ENCODE data around the gene CAPN1.
"Not testable (repeated sequence)": the region's sequence is repeated elsewhere in the genome, so short reads cannot be mapped to it uniquely, and the experiment has no call there.

Gene CAPN1

GRCh38 chr11:65160643-65161042, 21.1 kb upstream of the CAPN1 start:
- DNase-seq = no peak

DNA sequence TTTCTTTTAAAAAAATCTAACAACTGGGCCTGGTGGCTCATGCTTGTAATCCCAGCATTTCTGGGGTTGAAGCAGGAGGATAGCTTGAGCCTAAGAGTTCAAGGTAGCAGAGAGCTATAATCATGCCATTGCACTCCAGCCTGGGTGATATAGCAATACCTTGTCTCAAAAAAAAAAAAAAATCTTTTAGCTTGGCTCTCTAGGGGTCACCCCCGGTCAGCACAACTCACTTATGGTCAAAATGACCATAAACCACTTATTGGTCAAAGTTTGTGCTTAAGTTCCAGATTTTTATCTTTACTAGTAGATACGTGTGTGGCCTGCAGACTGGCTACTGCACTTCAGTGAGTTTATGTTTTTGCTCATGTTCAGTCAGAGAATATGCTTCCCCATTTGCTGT, 18.0 kb upstream of the CAPN1 start:
- no peak for DNase-seq

GRCh38 chr11:65165410-65166317, 16.1 kb upstream of the CAPN1 start:
- DNase-seq = no peak

DNA sequence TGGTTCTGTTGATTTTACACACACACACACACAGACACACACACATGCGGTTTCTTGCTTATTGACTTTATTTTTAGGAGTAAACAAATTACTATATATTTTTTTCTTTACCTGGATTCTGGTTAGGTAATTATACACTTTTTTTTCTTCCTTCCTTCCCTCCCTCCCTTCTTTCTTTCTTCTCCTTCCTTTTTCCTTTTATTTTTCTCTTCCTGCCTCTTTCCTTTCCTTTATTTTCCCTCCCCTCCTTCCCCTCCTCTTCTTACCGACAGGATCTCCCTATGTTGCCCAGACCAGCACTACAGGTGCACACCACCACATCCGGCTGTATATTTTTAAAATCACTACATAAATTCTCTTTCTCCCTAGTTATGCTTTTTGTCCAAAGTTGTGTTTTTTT, 14.8 kb upstream of the CAPN1 start:
- DNase-seq = no peak

- DNase-seq = no peak
These were observed 14.1 kb upstream of the CAPN1 start for GRCh38 chr11:65167656-65168055.

- DNase-seq = no peak
These were observed 12.5 kb upstream of the CAPN1 start for GRCh38 chr11:65169164-65169641.

GRCh38 chr11:65170058-65170534, 11.6 kb upstream of the CAPN1 start, which contains the start of gene SPDYC:
Gene SPDYC (plus strand): TSS chr11:65170233. CDS start chr11:65171358, 1,125 bp downstream.
- DNase-seq = no peak

DNA sequence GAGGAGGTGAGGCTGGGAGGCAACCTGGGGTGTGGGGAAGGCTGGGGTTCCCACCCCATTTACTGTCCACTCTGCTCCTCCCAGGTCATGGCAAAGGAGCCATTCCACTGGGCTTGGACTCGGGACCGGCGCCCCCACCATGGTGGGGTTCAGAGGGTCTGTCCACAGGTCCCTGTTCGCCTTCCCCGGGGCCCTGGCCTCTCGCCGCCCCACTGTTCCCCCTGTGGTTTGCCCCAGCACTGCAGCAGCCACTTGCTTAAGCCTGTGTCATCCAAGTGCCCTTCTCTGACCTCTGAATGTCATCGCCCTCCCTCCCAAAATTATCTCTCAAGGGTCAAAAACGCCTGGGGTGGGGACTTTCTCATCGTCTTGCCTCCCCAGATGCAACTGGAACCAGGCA, 9.1 kb upstream of the CAPN1 start:
- no peak for DNase-seq

GRCh38 chr11:65174571-65175010, 7.1 kb upstream of the CAPN1 start:
- DNase-seq = not testable (repeated sequence)

DNA sequence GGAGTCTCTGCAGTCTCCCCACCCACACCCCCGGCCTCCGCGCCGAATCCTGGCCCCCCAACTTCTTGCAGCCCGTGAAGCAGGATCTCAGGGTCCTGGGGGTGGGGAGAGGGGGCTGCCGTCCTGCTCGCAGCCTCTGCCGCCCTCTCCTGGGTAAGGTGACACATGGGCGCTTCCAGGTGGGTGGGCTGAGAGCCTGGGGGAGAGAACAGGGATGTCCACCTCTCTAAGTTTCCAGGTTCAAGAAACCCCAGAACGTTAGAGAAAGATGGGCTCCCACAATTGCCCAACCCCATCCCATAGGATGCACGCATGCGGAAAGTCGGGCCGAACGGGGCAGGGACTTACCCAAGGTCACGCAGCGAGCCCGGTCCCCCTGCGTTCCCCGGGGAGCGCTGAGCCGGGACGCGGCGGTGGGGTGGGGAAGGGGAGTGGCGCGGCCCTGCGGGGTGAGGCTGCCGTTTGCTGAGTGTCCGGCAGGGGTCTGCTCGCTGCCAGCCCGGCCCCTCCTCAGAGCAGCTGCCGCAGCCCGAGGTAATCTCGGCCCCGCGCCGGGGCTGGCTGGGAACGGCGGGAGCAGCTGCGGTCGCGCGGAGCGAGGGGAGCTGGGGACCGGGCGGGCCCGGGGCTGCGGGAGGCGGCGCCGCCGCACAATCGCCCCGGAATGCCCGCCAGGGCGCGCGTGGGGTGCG, 705 bp upstream of the CAPN1 start:
- DNase-seq = peak; percentile 21 to 59 (median 54)

GRCh38 chr11:65182258-65183170, 786 bp downstream of the CAPN1 start:
- peak in 2 of 6 experiments; percentile 25 to 31 for DNase-seq

DNA sequence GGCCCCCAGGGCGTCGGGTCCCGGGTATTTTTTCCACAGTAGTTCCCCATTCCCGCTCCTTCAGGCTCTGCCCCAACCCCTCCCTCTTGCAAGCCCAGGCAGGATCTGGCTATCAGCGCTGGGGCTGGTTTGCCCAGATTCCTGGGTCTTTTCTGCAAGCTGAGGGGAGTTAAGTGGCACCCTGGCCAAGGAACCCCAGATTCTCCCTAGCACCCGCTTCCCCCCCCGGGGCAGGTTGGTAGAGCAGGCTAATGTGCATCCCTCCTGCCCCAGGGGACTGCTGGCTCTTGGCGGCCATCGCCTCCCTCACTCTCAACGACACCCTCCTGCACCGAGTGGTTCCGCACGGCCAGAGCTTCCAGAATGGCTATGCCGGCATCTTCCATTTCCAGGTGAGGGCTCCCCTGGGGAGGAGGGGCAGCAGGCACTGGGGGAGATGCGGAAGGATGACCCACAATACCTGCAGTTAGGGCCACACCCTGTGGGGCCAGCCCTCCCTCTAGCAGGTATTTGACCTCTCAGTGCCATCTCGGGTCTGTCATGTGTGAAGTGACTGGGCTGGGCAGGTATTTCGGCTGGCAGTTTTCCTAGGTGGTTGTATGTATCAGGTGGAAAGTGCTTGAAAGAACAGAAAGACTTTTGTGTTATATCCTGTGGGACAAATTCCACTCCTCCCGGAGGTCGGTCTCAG, 1.6 kb downstream of the CAPN1 start:
- DNase-seq = no peak

GRCh38 chr11:65184146-65184545, 2.4 kb downstream of the CAPN1 start:
- DNase-seq = no peak

DNA sequence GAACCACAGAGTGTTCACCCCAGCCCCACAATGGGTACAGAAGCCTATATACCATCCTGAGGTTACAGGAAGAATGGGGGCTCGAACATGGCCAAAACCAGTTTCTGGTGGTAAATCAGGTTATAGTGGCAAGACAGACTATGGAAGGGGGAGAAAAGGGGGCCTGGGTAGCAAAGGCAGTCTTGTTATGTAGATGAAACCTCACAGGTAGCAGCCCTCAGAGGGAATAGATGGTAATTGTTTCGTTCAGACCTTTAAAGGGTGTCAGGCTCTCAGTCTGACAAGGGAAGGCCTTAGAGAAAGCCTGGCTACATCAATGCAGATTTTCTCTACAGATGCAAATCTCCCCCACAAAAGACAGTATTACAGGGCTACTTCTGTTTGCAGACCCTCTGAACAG, 3.4 kb downstream of the CAPN1 start:
- no peak for DNase-seq

GRCh38 chr11:65185869-65186341, 4.2 kb downstream of the CAPN1 start:
- no peak for DNase-seq

- DNase-seq = no peak
These were observed 5.0 kb downstream of the CAPN1 start for GRCh38 chr11:65186701-65187100.

DNA sequence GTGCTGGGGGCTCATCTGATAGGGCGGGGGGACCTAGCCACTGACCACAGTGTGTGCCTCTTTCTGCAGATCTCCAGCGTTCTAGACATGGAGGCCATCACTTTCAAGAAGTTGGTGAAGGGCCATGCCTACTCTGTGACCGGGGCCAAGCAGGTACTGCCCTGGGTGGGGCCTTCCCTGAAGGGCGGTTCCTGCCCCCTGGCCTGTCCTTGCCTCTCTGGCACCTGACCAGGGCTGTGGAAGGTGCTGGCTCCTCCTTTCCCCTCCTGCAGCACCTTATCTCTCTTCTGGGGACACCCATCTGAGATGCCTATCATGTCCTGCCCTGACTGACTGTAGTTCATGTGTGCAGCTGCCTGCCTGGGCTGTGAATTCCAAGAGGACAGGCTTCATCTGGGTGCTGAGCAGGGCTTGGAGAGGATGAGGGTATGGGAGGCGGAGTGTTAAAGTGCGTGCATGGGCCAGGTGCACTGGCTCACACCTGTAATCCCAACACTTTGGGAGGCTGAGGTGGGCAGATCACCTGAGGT, 5.5 kb downstream of the CAPN1 start:
- DNase-seq = no peak

DNA sequence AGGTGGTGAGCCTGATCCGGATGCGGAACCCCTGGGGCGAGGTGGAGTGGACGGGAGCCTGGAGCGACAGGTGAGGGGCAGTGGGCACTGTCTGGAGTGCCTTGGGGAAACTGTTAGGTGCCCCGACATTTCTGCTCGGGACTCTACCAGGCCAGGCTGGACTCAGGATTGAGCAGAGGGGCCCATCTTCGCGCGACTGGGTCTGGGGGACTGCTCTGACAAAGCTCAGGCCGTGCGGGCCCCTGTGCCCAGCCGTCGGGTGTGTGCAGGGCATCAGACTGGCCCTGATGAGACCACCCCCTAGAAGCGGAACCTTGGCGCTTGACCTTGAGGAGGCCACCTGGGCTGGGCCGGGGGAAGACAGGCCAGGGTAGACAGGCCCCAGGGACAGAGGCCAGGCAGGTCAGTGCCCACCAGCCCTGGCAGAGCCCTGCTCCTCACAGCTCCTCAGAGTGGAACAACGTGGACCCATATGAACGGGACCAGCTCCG, 6.3 kb downstream of the CAPN1 start:
- no peak for DNase-seq

GRCh38 chr11:65188486-65188885, 6.8 kb downstream of the CAPN1 start:
- no peak for DNase-seq

DNA sequence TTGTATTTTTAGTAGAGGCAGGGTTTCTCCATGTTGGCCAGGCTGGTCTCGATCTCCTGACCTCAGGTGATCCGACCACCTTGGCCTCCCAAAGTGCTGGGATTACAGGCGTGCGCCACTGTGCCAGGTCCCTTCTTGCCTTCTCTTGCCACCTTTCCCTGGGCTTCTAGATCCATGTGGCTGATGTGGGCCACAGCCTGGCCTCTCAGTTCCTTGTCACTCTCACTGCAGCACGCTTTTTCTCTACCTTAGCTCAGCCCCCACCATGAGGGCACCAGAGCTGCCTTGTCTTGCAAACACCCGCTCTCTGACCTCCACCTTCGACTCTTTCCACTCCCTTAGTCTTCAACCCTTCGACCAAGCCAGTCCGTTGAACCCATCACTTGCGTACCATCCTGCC, 7.5 kb downstream of the CAPN1 start:
- DNase-seq = no peak

DNA sequence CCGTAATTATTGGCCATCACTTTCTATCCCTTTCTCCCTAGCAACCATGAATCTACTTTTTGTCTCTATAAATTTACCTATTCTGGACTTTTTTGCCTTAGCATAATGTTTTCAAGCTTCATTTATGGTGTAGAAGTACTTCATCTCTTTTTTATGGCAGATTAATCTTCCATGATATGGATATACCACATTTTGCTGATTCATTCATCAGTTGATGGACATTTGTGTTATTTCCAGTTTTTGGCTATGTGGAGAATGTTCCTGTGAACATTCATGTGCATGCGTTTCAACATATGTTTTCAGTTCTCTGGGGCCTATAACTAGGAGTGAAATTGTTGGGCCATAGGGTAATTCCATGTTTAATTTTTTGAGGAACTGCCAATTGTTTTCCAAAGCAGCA, 12.8 kb downstream of the CAPN1 start:
- DNase-seq = no peak

All from stimulated activated naive CD4-positive, alpha-beta T cell (primary cell).